PFSK-1 (cell line): ENCODE data around the gene MRTFA.

Experiments used
- FOXP2 ChIP-seq: optimal IDR thresholded peaks from 2 replicates; pipeline ENCODE3; 2011; ENCODE audit warnings: borderline replicate concordance, control low read depth, inconsistent platforms; ENCODE audit not compliant: insufficient read depth; ENCODE audit errors: extremely low read length, extremely low read depth
- POLR2AphosphoS5 ChIP-seq: IDR thresholded peaks from 2 replicates; pipeline ENCODE4 v1.6.1; 2012; ENCODE audit warnings: low read depth, mild to moderate bottlenecking, control low read depth, low read length, moderate library complexity
- SIN3A ChIP-seq: IDR thresholded peaks from 2 replicates; pipeline ENCODE4 v1.6.1; 2012; ENCODE audit warnings: mild to moderate bottlenecking, low read length, moderate library complexity, borderline replicate concordance; ENCODE audit not compliant: insufficient read depth
- TAF1 ChIP-seq: IDR thresholded peaks from 2 replicates; pipeline ENCODE4 v1.6.1; 2012; ENCODE audit warnings: low read length, control low read depth, borderline replicate concordance; ENCODE audit not compliant: insufficient read depth
- TF ChIP-seq, protein P1 (sequence below), 2 experiments: IDR thresholded peaks; 2 replicates each; pipeline versions ENCODE4 v1.6.1 to v1.8.0; 2011 to 2012; ENCODE audit warnings: low read depth in 2 of 2, low read length in 2 of 2, control low read depth in 1 of 2, inconsistent platforms in 1 of 2, mild to moderate bottlenecking in 1 of 2, moderate library complexity in 1 of 2; ENCODE audit not compliant: insufficient read depth in 1 of 2

MRTFA gene

DNA sequence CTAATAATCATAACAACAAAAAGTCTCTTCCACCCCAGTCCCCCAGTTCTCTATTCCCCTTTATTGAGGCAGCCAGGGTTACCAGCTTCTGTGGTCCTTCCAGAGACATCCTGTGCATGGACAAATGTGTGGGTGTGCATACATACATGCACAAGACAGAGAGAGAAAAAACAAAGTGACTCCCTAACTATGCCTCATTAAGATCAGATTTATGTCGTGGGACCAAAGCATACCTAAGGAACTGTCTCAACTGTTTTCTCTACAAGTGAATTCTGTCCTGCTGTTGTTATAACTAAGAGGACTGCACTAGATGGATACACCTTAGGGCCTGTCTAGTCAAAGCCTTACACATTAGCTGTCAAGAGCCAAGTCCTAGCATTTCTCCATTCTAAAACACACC is 106.7 kb downstream of the MRTFA start:
- TF ChIP-seq FOXP2 (no peak), TAF1 (no peak), SIN3A (no peak), POLR2AphosphoS5 (no peak)
- TF ChIP-seq, protein P1, sequence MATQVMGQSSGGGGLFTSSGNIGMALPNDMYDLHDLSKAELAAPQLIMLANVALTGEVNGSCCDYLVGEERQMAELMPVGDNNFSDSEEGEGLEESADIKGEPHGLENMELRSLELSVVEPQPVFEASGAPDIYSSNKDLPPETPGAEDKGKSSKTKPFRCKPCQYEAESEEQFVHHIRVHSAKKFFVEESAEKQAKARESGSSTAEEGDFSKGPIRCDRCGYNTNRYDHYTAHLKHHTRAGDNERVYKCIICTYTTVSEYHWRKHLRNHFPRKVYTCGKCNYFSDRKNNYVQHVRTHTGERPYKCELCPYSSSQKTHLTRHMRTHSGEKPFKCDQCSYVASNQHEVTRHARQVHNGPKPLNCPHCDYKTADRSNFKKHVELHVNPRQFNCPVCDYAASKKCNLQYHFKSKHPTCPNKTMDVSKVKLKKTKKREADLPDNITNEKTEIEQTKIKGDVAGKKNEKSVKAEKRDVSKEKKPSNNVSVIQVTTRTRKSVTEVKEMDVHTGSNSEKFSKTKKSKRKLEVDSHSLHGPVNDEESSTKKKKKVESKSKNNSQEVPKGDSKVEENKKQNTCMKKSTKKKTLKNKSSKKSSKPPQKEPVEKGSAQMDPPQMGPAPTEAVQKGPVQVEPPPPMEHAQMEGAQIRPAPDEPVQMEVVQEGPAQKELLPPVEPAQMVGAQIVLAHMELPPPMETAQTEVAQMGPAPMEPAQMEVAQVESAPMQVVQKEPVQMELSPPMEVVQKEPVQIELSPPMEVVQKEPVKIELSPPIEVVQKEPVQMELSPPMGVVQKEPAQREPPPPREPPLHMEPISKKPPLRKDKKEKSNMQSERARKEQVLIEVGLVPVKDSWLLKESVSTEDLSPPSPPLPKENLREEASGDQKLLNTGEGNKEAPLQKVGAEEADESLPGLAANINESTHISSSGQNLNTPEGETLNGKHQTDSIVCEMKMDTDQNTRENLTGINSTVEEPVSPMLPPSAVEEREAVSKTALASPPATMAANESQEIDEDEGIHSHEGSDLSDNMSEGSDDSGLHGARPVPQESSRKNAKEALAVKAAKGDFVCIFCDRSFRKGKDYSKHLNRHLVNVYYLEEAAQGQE (IDR thresholded peaks at IDR 0.05; ENCODE audit: insufficient read depth in 1 of 2, low read depth in 2 of 2, low read length in 2 of 2): no peak

DNA sequence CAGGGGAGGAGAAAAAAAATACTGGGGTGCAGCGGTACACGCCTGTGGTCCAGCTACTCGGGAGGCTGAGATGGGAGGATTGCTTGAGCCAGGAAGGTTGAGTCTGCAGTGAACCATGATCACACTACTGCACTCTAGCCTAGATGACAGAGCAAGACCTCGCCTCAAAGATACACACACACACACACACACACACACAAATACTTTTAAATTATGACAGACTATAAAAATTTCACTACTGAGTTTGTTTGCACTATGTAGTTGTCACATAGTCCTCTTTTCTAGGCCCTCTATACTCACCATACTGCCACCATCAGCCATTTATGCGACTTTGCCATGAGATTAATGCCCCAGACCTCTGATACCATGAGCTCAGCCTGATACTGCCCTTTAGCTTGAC is 109.6 kb downstream of the MRTFA start:
- TF ChIP-seq TAF1 (no peak), SIN3A (no peak), POLR2AphosphoS5 (no peak), FOXP2 (no peak)
- TF ChIP-seq, protein P1 (IDR thresholded peaks at IDR 0.05; ENCODE audit: insufficient read depth in 1 of 2, low read depth in 2 of 2, low read length in 2 of 2): no peak

DNA sequence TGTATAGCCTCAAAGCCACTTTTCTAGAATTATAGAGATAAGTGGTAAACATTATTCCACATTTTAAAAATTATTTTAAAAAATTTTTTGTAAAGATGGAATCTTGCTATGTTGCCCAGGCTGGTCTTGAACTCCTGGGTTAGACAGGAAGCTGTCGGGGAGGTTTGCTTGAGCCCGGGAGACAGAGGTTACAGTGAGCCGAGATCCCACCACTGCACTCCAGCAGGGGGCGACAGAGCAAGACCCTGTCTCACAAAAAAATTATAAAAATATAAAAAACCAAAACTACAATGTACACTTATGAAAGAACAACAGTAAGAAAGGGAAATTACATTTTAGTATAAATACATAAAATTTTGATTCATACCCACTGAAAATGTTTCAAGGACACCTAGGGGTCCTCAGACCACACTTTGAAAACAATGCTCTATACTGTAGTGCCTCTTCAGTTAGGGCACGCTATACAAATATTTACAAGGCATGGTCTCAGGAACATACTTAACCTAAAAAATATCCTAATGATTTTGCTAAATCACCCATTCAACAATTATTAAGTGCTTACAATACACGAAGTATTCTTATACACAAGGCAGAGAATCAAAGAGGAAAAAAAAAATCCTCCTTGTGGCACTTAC is 111.2 kb downstream of the MRTFA start:
- TF ChIP-seq TAF1 (no peak), POLR2AphosphoS5 (no peak), FOXP2 (no peak), SIN3A (no peak)
- TF ChIP-seq, protein P1 (IDR thresholded peaks at IDR 0.05; ENCODE audit: insufficient read depth in 1 of 2, low read depth in 2 of 2, low read length in 2 of 2): no peak

DNA sequence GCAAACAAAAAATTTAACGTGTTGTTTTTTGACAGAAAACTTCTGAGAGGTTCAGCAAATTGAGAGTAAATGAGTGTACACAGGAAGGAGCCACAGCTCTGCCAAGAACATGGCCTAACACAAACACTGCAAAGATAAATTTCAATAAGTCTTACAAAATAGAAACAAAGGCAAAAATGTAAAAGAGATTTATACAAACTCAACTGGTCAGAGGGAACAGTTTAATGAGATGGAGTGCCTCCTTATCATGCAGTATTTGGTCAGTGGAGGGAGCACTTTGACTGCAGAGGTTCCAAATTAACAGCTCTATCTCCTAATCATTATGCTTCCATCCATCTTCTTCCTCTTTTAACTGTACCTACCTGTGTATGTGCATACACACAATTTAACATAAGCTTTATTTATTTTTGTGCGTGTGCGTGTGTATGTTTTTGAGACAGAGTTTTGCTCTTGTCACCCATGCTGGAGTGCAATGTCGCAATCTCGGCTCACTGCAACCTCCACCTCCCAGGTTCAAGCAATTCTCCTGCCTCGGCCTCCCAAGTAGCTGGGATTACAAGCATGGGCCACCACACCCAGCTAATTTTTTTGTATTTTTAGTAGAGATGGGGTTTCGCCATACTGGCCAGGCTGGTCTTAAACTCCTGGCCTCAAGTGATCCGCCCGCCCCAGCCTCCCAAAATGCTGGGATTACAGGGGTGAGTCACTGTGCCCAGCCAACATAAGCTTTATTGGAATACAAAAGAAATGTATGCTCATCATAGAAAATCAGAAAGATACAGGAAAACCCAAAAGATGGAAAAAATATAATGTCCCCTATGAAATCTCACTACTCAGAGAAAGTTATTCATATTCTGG is 111.9 kb downstream of the MRTFA start:
- no peak for TF ChIP-seq FOXP2
- TF ChIP-seq, protein P1 (IDR thresholded peaks at IDR 0.05; ENCODE audit: insufficient read depth in 1 of 2, low read depth in 2 of 2, low read length in 2 of 2): no peak
- TF ChIP-seq POLR2AphosphoS5: no peak
- no peak for TF ChIP-seq TAF1
- TF ChIP-seq SIN3A: no peak

DNA sequence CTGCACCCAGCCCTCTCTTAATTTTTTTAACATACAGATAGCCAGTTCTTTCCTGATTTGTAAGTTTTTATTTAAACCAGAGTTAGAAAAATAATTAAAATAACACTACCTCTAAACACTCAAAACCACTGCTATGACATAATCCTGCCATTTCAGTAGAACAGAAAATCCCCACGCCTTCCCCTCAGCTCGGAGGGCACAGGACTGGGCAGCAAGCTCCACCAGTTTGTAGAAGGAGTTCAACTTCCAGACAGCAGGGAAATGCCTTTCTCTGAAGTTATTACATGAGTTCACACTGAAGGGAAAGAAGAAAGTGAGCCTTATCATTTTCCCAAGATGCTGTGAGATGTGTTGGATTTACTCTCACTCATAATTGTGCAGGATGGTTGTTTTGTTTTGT is 114.4 kb downstream of the MRTFA start:
- TF ChIP-seq, protein P1 (IDR thresholded peaks at IDR 0.05; ENCODE audit: insufficient read depth in 1 of 2, low read depth in 2 of 2, low read length in 2 of 2): no peak
- no peak for TF ChIP-seq FOXP2
